Measurements from ENCODE around the gene RHOT1. TPM values are rescaled to one million over a fixed set of nuclear protein-coding genes. Genes with fewer than 3 reads are reported as not detected.

The RHOT1 gene
- total RNA-seq, 1 donor from 2014 or later: 21.9 TPM

DNA sequence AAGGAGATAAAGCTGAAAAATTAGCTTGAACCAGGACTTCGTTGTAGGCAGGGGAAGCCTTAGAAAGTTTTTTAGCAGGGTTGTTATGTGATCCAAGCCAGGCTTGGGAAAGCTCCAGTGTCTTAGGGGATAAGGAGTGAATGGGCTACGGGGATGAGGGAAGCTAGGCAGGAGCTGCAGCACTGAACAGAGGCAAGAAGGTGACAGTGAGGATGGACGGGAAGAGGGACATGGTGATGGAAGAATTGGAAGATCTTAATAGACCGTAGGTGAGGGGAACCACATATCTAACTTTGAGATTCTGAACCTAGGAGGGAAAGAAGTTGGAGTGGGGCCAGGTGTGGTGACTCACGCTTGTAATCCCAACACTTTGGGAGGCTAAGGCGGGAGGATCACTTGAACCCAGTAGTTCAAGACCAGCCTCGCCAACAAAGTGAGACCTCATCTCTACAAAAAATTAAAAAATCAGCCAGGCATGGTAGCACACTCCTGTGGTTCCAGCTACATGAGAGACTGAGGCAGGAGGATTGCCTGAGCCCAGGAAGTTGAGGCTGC is 126.5 kb downstream of the RHOT1 start:
- TF ChIP-seq, protein P1, sequence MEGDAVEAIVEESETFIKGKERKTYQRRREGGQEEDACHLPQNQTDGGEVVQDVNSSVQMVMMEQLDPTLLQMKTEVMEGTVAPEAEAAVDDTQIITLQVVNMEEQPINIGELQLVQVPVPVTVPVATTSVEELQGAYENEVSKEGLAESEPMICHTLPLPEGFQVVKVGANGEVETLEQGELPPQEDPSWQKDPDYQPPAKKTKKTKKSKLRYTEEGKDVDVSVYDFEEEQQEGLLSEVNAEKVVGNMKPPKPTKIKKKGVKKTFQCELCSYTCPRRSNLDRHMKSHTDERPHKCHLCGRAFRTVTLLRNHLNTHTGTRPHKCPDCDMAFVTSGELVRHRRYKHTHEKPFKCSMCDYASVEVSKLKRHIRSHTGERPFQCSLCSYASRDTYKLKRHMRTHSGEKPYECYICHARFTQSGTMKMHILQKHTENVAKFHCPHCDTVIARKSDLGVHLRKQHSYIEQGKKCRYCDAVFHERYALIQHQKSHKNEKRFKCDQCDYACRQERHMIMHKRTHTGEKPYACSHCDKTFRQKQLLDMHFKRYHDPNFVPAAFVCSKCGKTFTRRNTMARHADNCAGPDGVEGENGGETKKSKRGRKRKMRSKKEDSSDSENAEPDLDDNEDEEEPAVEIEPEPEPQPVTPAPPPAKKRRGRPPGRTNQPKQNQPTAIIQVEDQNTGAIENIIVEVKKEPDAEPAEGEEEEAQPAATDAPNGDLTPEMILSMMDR (conservative IDR thresholded peaks at IDR 0.05; ENCODE audit: low read depth, low read length): no peak

DNA sequence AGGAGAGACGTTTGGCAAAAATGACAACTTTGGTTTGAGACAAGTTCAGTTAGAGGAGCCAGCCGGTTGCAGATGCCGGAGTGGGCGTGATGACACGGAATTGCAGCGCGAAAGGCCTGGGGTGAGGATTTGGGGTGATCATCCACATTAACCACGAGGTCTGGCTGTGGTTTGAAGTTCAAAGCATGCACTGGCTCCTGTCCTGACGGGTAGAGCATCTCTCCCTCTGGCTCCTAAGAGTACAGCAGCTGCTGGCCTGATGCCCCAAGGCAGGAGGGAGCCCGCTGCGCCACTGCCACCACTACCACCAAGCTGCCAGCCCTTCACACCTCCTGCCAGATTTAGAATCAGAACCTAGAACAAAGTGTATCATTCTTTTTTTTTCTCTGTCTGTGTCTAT is 127.1 kb downstream of the RHOT1 start:
- DNase-seq (ENCODE audit: low read depth): no peak

More for the DNA sequence above, 126.5 kb downstream of the RHOT1 start:
- no peak overlapping the region for H3K4me3 ChIP-seq (ENCODE audit: low read depth, low read length)
- DNase-seq (ENCODE audit: low read depth): no peak

DNA sequence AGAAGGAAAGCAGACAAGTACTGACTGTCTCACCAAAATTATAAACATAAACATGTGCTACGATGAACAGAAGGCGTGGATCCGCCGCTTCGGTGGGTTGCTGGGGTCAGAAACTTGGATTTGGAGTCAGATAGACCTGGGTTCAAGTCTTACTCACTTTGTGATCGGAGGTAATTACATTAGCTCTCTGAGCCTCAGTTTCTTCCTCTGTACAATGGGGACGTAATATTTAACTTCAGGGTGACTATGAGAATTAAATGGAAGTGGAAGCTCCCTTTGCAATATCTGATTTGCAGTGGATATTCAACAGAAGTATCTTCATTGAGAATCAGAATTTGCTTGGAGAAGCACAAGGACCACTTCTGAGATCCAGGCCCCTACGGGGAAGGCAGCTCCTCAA is 129.5 kb downstream of the RHOT1 start:
- no peak for DNase-seq (ENCODE audit: low read depth)
- H3K4me3 ChIP-seq (ENCODE audit: low read depth, low read length): no peak overlapping the region
- TF ChIP-seq, protein P1 (conservative IDR thresholded peaks at IDR 0.05; ENCODE audit: low read depth, low read length): no peak

More for the DNA sequence above, 127.1 kb downstream of the RHOT1 start:
- H3K4me3 ChIP-seq (ENCODE audit: low read depth, low read length): no peak overlapping the region
- TF ChIP-seq, protein P1 (conservative IDR thresholded peaks at IDR 0.05; ENCODE audit: low read depth, low read length): no peak

DNA sequence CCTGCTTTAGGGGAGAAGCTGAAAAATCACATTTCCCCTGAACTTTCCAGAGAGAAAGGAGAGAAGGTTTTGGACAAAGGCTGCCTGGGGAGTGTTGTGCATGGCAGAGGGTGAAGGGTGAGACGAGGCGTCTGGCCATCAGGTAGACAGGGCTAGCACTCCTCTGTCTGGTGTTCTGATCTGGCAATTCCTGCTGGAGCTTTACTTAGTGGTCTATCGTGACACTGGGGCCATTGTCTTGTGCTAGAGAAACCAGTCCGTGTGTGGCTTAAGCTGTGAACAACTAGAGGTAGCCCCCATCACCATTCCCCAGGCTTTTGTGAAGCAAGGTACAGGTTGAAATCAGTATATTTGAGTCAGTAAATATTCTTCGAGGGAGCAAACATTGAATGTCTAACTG is 131.8 kb downstream of the RHOT1 start:
- no peak for DNase-seq (ENCODE audit: low read depth)
- H3K4me3 ChIP-seq (ENCODE audit: low read depth, low read length): no peak overlapping the region
- TF ChIP-seq, protein P1 (conservative IDR thresholded peaks at IDR 0.05; ENCODE audit: low read depth, low read length): no peak

DNA sequence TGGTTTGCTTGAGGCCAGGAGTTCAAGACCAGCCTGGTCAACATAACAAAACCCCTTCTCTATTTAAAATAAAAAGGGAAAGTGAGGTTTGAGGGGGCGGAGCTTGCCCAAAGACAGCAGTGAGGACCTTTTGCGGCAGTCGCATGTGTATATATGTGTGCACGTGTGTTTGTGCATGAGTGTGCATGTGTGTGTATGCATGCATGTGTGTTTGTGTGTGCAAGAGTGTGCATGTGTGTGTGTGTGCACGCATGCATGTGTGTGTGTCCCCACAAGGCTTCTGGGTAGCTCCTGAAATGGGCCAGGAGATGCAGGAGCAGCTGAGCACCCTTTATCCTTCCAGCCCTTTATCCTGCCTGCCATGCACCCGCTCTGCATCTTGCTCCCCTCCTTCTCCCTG is 132.3 kb downstream of the RHOT1 start:
- no peak overlapping the region for H3K4me3 ChIP-seq (ENCODE audit: low read depth, low read length)
- TF ChIP-seq, protein P1 (conservative IDR thresholded peaks at IDR 0.05; ENCODE audit: low read depth, low read length): no peak
- no peak for DNase-seq (ENCODE audit: low read depth)

Other genes with a start within 250 kb of the RHOT1 start
- 31.3 and 40.1 TPM in 2 replicates for gene UTP6, start 240.8 kb upstream of the RHOT1 start, total RNA-seq
- 10.1 and 12.6 TPM in 2 replicates for gene SUZ12, start 205.5 kb upstream of the RHOT1 start, total RNA-seq
- gene LRRC37B, start 135.1 kb upstream of the RHOT1 start, total RNA-seq: 2.3 and 2.7 TPM in 2 replicates
- under 0.01 TPM in 1 of 2 replicates, not detected in the other for gene RHBDL3, start 123.3 kb downstream of the RHOT1 start, total RNA-seq
- 15.4 and 22.1 TPM in 2 replicates for gene C17orf75, start 199.7 kb downstream of the RHOT1 start, total RNA-seq
- gene ZNF207, start 207.7 kb downstream of the RHOT1 start, total RNA-seq: 108 and 179 TPM in 2 replicates